HepG2 (cell line): Measurements from ENCODE around the gene TGFB2. TPM values are rescaled to one million over a fixed set of nuclear protein-coding genes. Genes with fewer than 3 reads are reported as not detected.

Experiments used
- ATAC-seq: fragments of 200-7000 bp; cut with Tn5 transposase; 3 replicates; pipeline ENCODE4 v1.9.1; 2020; ENCODE audit warnings: mild to moderate bottlenecking, moderate library complexity
- BruUV-seq: library from RNA; stranded (reverse); fragments of 400-500 nt; replicated peaks from 2 replicates; lab custom pipeline; 2021; lab: Mats Ljungman, UMichigan
- CTCF ChIA-PET: fragments of 300-600 bp; formaldehyde crosslinking; extraction: SDS; loops from one replicate; lab custom pipeline; 2021; ENCODE audit warnings: low total read pairs, inconsistent platforms, low intra/inter-chr PET ratio; lab: Yijun Ruan, JAX
- POLR2A ChIA-PET: fragments of 350-600 bp; sonication (Branson Sonifier 250); formaldehyde crosslinking; loops from one replicate; lab custom pipeline; 2020; ENCODE audit warnings: antibody characterized with exemption, inconsistent platforms; lab: Yijun Ruan, JAX
- DNase-seq: peaks from one replicate; pipeline ENCODE4 v3.0.0-alpha.2; 2015; ENCODE audit warnings: low spot score
- FAIRE-seq: peaks from 3 replicates; lab custom pipeline; 2011; peaks lifted over from hg19 to GRCh38; lab: Jason Lieb, UNC
- H2AFZ ChIP-seq: one replicate; pipeline ENCODE4 v1.6.1; 2011; ENCODE audit warnings: low read length, inconsistent platforms
- H3K27ac ChIP-seq: fragments of 300-600 bp; 3 replicates; pipeline ENCODE4 v1.8.0; 2011; ENCODE audit warnings: mixed run types, mild to moderate bottlenecking, mixed read lengths, low read length, inconsistent platforms; ENCODE audit not compliant: insufficient read depth; ENCODE audit errors: extremely low read length
- H3K27me3 ChIP-seq, 2 experiments: fragments of 200-600 bp in 1 of 2; 2 replicates in 1 of 2; 3 replicates in 1 of 2; pipeline versions ENCODE4 v1.6.0 to v1.8.0; 2011; ENCODE audit warnings: low read length in 2 of 2, mild to moderate bottlenecking in 2 of 2, moderate library complexity in 2 of 2, inconsistent platforms in 1 of 2; ENCODE audit not compliant: insufficient read depth in 2 of 2, control insufficient read depth in 1 of 2
- H3K36me3 ChIP-seq, 2 experiments: fragments of 200-600 bp in 1 of 2; replicated peaks in 1 of 2; 2 replicates in 1 of 2; 3 replicates in 1 of 2; pipeline versions ENCODE4 v1.5.1 to v1.8.0; 2011; ENCODE audit warnings: low read length in 2 of 2, inconsistent platforms in 1 of 2; ENCODE audit not compliant: insufficient read depth in 2 of 2, control insufficient read depth in 1 of 2
- H3K4me1 ChIP-seq: 2 replicates; pipeline ENCODE4 v1.5.1; 2012; ENCODE audit warnings: low read length, inconsistent platforms; ENCODE audit not compliant: insufficient read depth
- H3K4me2 ChIP-seq: 2 replicates; pipeline ENCODE4 v1.6.0; 2011; ENCODE audit warnings: low read depth, low read length, inconsistent platforms
- H3K4me3 ChIP-seq, 3 experiments: fragments of 200-600 bp in 1 of 3; sonication (generic), shearing (Covaris generic) in 1 of 3; replicated peaks in 1 of 3; 2 replicates each; pipeline ENCODE4 v1.5.1; 2011 to 2016; ENCODE audit warnings: low read length in 3 of 3, inconsistent platforms in 2 of 3, low read depth in 2 of 3, mild to moderate bottlenecking in 2 of 3, control low read depth in 1 of 3, mixed read lengths in 1 of 3; ENCODE audit not compliant: insufficient read depth in 1 of 3
- H3K79me2 ChIP-seq: one replicate; pipeline ENCODE4 v1.6.1; 2011; ENCODE audit warnings: low read length, inconsistent platforms; ENCODE audit not compliant: insufficient read depth
- H3K9ac ChIP-seq: 2 replicates; pipeline ENCODE4 v1.6.0; 2011; ENCODE audit warnings: mild to moderate bottlenecking, low read depth, low read length, inconsistent platforms; ENCODE audit not compliant: insufficient read depth
- H3K9me3 ChIP-seq: 2 replicates; pipeline ENCODE4 v1.5.1; 2012; ENCODE audit warnings: mild to moderate bottlenecking, low read length
- H4K20me1 ChIP-seq: 2 replicates; pipeline ENCODE4 v1.6.0; 2011; ENCODE audit warnings: inconsistent platforms, mild to moderate bottlenecking, low read length, moderate library complexity; ENCODE audit not compliant: insufficient read depth
- AHDC1 ChIP-seq: sonication (generic); formaldehyde crosslinking; IDR thresholded peaks from 2 replicates; pipeline ENCODE4 v1.5.1; 2020; ENCODE audit warnings: mild to moderate bottlenecking, missing genetic modification reagents, borderline replicate concordance
- DMTF1 ChIP-seq: sonication (generic); formaldehyde crosslinking; IDR thresholded peaks from 2 replicates; pipeline ENCODE4 v1.4.0; 2020; ENCODE audit warnings: mild to moderate bottlenecking, missing genetic modification reagents
- KDM6A ChIP-seq: IDR thresholded peaks from 2 replicates; pipeline ENCODE4 v1.6.1; 2016; ENCODE audit warnings: low read depth
- RARA ChIP-seq: IDR thresholded peaks from 2 replicates; pipeline ENCODE4 v1.6.1; 2016; ENCODE audit warnings: missing genetic modification reagents, missing compliant biosample characterization
- ZMAT5 ChIP-seq: sonication (generic); formaldehyde crosslinking; IDR thresholded peaks from 2 replicates; pipeline ENCODE4 v1.5.0; 2020; ENCODE audit warnings: mild to moderate bottlenecking, low read depth, missing genetic modification reagents, borderline replicate concordance
- ZSCAN9 ChIP-seq: IDR thresholded peaks from 2 replicates; pipeline ENCODE4 v1.6.1; 2016; ENCODE audit warnings: borderline replicate concordance
- WGBS: methylation state at CpG from one replicate; pipeline ENCODE4 v1.1.6; 2017; ENCODE audit warnings: low lambda C conversion rate; 5-methylcytosine and 5-hydroxymethylcytosine counted together
- in situ Hi-C: cut with HindIII; loops from 2 replicates; pipeline ENCODE4 v1.10.0; 2017; ENCODE audit warnings: low pct_unique_long_range_greater_than_20kb; ENCODE audit not compliant: extremely low pct_ligation_motif_present
- intact Hi-C: fragments of 100-400 bp; cut with micrococcal nuclease; formaldehyde crosslinking; loops from one replicate; pipeline ENCODE4 v1.10.0; 2022; ENCODE audit not compliant: unreplicated experiment
- polyA plus RNA-seq, 8 experiments: library from polyadenylated mRNA; depleted of rRNA in 3 of 8; stranded (reverse) in 7 of 8; unstranded in 1 of 8; fragments of >200 nt; fragmentation: Illumina TruSeq in 4 of 8; extraction: Trizol in 4 of 8; gene quantifications; 2 replicates each; pipeline versions ENCODE4 v1.2.1 to v1.2.3, GENCODE V29; 2011 to 2016; ENCODE audit warnings: low read depth in 4 of 8, missing spikeins in 1 of 8, mixed read lengths in 1 of 8; ENCODE audit not compliant: insufficient read depth in 1 of 8
- total RNA-seq, 5 experiments: library from RNA; depleted of rRNA; stranded (reverse); fragments of >200 nt; fragmentation: Illumina TruSeq; extraction: Trizol; gene quantifications; 2 replicates each; pipeline ENCODE4 v1.2.3, GENCODE V29; 2016; ENCODE audit warnings: low read depth in 1 of 5

Gene TGFB2
- total and polyA plus RNA-seq, 2 of the 13 experiments (the other 11 are each of a cell fraction or from before 2014, with no cell fraction given) = 0.07 TPM; not detected in 1

- in situ Hi-C loops = no loop called here
- no peaks in the 10 kb centered on the region for H3K79me2 ChIP-seq
These were observed 121.3 kb downstream of the TGFB2 start for GRCh38 chr1:218466341-218467010.

More at GRCh38 chr1:218466341-218467010, 121.3 kb downstream of the TGFB2 start:
- Histone ChIP-seq H2AFZ (no peak overlapping the region), H3K27ac (no peak overlapping the region), H3K27me3 (no peaks in the 10 kb centered on the region), H3K4me1 (no peaks in the 10 kb centered on the region), H3K4me2 (no peak overlapping the region), H3K36me3 (no peaks in the 10 kb centered on the region), H3K4me3 (no peak overlapping the region), H4K20me1 (no peaks in the 10 kb centered on the region), H3K9ac (no peak overlapping the region), H3K9me3 (no peaks in the 10 kb centered on the region)
- 35% methylated on average over 6 of the region's 6 CpGs for WGBS
- ATAC-seq = no peak
- no peak for DNase-seq
- ChIA-PET POLR2A (no interaction called here), CTCF (no interaction called here)
- intact Hi-C loops = no loop called here
- no peak for FAIRE-seq
- BruUV-seq = no TSS peak
- no peak for TF ChIP-seq ZSCAN9 (CRISPR knock-in tag)
- no peak for TF ChIP-seq RARA (CRISPR knock-in tag)
- no peak for TF ChIP-seq KDM6A (CRISPR knock-in tag)
- no peak for TF ChIP-seq DMTF1
- no peak for TF ChIP-seq AHDC1 (CRISPR knock-in tag)
- TF ChIP-seq ZMAT5 (CRISPR knock-in tag) = no peak
